Prostate gland (tissue), 2 donors: ENCODE data around the gene NUMBL.

Experiments used
- POLR2A ChIP-seq: fragments of 450-650 bp; IDR thresholded peaks from one replicate; pipeline ENCODE4 v1.6.1; 2016; ENCODE audit warnings: antibody characterized with exemption, mild to moderate bottlenecking
- TF ChIP-seq, protein P1 (sequence below), 4 experiments: fragments of 200-600 bp in 2 of 4; fragments of 450-650 bp in 2 of 4; sonication (generic) in 2 of 4; IDR thresholded peaks; 1 replicate in 3 of 4; 2 replicates in 1 of 4; pipeline ENCODE4 v1.5.1; 2016 to 2019; ENCODE audit warnings: antibody characterized with exemption in 4 of 4, mild to moderate bottlenecking in 2 of 4, moderate library complexity in 2 of 4

- TF ChIP-seq, protein P1, sequence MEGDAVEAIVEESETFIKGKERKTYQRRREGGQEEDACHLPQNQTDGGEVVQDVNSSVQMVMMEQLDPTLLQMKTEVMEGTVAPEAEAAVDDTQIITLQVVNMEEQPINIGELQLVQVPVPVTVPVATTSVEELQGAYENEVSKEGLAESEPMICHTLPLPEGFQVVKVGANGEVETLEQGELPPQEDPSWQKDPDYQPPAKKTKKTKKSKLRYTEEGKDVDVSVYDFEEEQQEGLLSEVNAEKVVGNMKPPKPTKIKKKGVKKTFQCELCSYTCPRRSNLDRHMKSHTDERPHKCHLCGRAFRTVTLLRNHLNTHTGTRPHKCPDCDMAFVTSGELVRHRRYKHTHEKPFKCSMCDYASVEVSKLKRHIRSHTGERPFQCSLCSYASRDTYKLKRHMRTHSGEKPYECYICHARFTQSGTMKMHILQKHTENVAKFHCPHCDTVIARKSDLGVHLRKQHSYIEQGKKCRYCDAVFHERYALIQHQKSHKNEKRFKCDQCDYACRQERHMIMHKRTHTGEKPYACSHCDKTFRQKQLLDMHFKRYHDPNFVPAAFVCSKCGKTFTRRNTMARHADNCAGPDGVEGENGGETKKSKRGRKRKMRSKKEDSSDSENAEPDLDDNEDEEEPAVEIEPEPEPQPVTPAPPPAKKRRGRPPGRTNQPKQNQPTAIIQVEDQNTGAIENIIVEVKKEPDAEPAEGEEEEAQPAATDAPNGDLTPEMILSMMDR (IDR thresholded peaks at IDR 0.05): no peak
- TF ChIP-seq POLR2A: no peak
Measured at GRCh38 chr19:40667602-40668001, 22.8 kb downstream of the NUMBL start.
